ENCODE data around the gene VPREB3. TPM values are rescaled to one million over a fixed set of nuclear protein-coding genes. Genes with fewer than 3 reads are reported as not detected.

The VPREB3 gene
- polyA plus RNA-seq (2012; rRNA removed) = 0.54 TPM in 1 of 2 replicates, not detected in the other
- polyA plus RNA-seq (2012; cell fraction: cytosol; rRNA removed) = 0.19 and 0.30 TPM in 2 replicates
- not detected in 2 replicates for polyA plus RNA-seq (2012; cell fraction: nucleus; rRNA removed)

- CTCF ChIA-PET = interaction anchor here (0.6 to 2.7 kb wide), 6 partner anchors 10 to 354 kb away, joined by 3 to 6 read pairs (median 3); partner anchors contain the start of gene SLC2A11
- POLR2A ChIA-PET = no interaction called here
These were observed at the start of gene VPREB3 for GRCh38 chr22:23754220-23754919. Gene VPREB3, minus strand, starts transcription at chr22:23754425. Its CDS starts 62 bp downstream, at chr22:23754363.

More at GRCh38 chr22:23754220-23754919, at the start of gene VPREB3:
- DNase-seq = no peak
- Histone ChIP-seq H3K27ac (ENCODE audit: low read depth in 2 of 2, low read length in 1 of 2) (no peak within 1 kb of the TSS), H3K4me2 (no peak within 1 kb of the TSS), H3K9ac (no peak within 1 kb of the TSS), H3K4me1 (ENCODE audit: control insufficient read depth in 1 of 2, insufficient read depth in 2 of 2, low read depth in 1 of 2, low read length in 1 of 2) (peaks cover 0 to 10% of the 10 kb centered on the region in 2 experiments; a peak in 2 of 4 replicates), H2AFZ (ENCODE audit: low read depth) (no peak within 1 kb of the TSS), H3K4me3 (ENCODE audit: low read depth in 2 of 2, low read length in 1 of 2) (no peak within 1 kb of the TSS), H3K27me3 (ENCODE audit: insufficient read depth) (no peaks in the 10 kb centered on the region), H3K79me2 (ENCODE audit: insufficient read depth) (peaks cover 9% of the 10 kb centered on the region), H4K20me1 (ENCODE audit: insufficient read depth) (no peaks in the 10 kb centered on the region), H3K9me3 (no peaks in the 10 kb centered on the region), H3K36me3 (replicated peaks in 1 of 2; ENCODE audit: control insufficient read depth in 1 of 2, insufficient read depth in 2 of 2, low read length in 1 of 2) (no peaks in the 10 kb centered on the region), H3K9me2 (no peaks in the 10 kb centered on the region), H3F3A (replicated peaks; ENCODE audit: insufficient read depth) (no peaks in the 10 kb centered on the region)
- WGBS (ENCODE audit: low lambda C conversion rate) = 88% methylated on average over 13 of the region's 14 CpGs
- TF ChIP-seq TCF12 (IDR thresholded peaks at IDR 0.05) (no peak), REST (IDR thresholded peaks at IDR 0.05; ENCODE audit: low read depth, low read length) (no peak), TEAD4 (IDR thresholded peaks at IDR 0.05; ENCODE audit: borderline replicate concordance, insufficient read depth) (no peak), CHD2 (IDR thresholded peaks at IDR 0.05; ENCODE audit: low read length, partially characterized antibody) (no peak), FOXM1 (IDR thresholded peaks at IDR 0.05; ENCODE audit: low read depth) (no peak), POLR2AphosphoS5 (IDR thresholded peaks at IDR 0.05; ENCODE audit: low read depth, low read length) (no peak), CTCF (IDR thresholded peaks at IDR 0.05) (no peak), RXRA (IDR thresholded peaks at IDR 0.05; ENCODE audit: borderline replicate concordance, low read depth) (no peak), MEF2A (IDR thresholded peaks at IDR 0.05; ENCODE audit: borderline replicate concordance, low read depth) (no peak), YY1 (IDR thresholded peaks at IDR 0.05; ENCODE audit: low read depth) (no peak), GABPA (IDR thresholded peaks at IDR 0.05; ENCODE audit: low read depth) (no peak), EP300 (IDR thresholded peaks at IDR 0.05; ENCODE audit: borderline replicate concordance in 1 of 2, low read depth in 1 of 2, low read length in 1 of 2) (no peak), NFIC (IDR thresholded peaks at IDR 0.05; ENCODE audit: borderline replicate concordance) (no peak), SIN3A (IDR thresholded peaks at IDR 0.05; ENCODE audit: borderline replicate concordance, low read depth, low read length) (no peak)
- TF ChIP-seq, protein P1, sequence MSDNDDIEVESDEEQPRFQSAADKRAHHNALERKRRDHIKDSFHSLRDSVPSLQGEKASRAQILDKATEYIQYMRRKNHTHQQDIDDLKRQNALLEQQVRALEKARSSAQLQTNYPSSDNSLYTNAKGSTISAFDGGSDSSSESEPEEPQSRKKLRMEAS (IDR thresholded peaks at IDR 0.05; ENCODE audit: low read depth) = no peak
- TF ChIP-seq, protein P2, sequence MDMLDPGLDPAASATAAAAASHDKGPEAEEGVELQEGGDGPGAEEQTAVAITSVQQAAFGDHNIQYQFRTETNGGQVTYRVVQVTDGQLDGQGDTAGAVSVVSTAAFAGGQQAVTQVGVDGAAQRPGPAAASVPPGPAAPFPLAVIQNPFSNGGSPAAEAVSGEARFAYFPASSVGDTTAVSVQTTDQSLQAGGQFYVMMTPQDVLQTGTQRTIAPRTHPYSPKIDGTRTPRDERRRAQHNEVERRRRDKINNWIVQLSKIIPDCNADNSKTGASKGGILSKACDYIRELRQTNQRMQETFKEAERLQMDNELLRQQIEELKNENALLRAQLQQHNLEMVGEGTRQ (IDR thresholded peaks at IDR 0.05; ENCODE audit: borderline replicate concordance, low read depth, low read length) = no peak
